ENCODE measurements around the gene LSP1. TPM values are rescaled to one million over a fixed set of nuclear protein-coding genes. Genes with fewer than 3 reads are reported as not detected.
A peak's percentile ranks its signal among the peaks of the same experiment; 100 is the strongest.
"Not testable (repeated sequence)": the region's sequence is repeated elsewhere in the genome, so short reads cannot be mapped to it uniquely, and the experiment has no call there.

LSP1 gene
- total RNA-seq, 1 donor from 2014 or later = 2.5 TPM

DNA sequence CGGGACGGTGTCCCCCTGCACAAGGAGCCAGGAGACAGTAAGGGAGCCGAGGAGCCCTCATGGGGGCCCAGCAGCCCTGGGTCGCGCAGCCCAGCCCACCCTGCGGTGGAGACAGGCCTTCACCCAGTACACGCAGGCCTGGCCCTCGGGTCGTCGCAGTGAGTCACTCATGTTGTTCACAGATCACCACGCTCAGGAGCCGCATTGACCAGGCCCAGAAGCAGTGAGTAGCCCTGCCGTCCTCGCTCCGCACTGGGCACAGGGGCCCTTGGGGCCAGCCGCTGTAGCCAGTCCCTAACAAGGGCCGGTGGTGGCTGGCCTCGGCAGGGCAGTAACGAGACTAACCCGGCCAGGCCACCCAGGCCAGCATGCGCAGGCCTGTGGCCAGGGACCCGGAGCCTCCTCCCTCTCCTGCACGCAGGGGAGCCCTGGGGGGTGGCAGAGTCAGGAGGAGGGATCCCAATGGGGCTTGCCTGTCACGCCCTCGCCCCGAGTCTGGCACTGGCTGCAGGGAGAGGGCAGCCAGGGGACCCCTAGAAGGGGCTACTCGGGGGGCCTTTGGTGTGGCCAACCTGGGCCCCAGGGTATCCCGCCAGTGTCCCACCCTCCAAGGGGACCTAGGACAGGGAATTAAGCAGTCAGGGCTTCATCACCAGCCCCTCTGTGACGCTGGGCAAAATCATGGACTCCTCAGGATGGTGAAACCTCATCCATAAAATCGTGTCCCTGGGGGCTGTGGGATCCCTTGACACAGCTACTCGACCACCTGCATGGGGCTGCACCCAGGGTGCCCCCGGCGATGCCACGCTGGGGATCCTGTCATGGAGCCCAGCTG is 84.1 kb downstream of the LSP1 start:
- peaks cover 6% of the 10 kb centered on the region for H3K27me3 Mint-ChIP-seq (ENCODE audit: unreplicated experiment)
- peaks cover 2% of the 10 kb centered on the region for H3K4me1 Mint-ChIP-seq (ENCODE audit: low read depth, unreplicated experiment)
- H3K9me3 Mint-ChIP-seq (ENCODE audit: unreplicated experiment) = peaks cover 8% of the 10 kb centered on the region
- H3K4me3 Mint-ChIP-seq (ENCODE audit: unreplicated experiment) = no peak overlapping the region
- no peak overlapping the region for H3K27ac Mint-ChIP-seq (ENCODE audit: unreplicated experiment)
- TF ChIP-seq, protein P1, sequence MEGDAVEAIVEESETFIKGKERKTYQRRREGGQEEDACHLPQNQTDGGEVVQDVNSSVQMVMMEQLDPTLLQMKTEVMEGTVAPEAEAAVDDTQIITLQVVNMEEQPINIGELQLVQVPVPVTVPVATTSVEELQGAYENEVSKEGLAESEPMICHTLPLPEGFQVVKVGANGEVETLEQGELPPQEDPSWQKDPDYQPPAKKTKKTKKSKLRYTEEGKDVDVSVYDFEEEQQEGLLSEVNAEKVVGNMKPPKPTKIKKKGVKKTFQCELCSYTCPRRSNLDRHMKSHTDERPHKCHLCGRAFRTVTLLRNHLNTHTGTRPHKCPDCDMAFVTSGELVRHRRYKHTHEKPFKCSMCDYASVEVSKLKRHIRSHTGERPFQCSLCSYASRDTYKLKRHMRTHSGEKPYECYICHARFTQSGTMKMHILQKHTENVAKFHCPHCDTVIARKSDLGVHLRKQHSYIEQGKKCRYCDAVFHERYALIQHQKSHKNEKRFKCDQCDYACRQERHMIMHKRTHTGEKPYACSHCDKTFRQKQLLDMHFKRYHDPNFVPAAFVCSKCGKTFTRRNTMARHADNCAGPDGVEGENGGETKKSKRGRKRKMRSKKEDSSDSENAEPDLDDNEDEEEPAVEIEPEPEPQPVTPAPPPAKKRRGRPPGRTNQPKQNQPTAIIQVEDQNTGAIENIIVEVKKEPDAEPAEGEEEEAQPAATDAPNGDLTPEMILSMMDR (IDR thresholded peaks at IDR 0.05; ENCODE audit: partially characterized antibody, unreplicated experiment) = no peak
- peak; percentile 25 for DNase-seq
- no peaks in the 10 kb centered on the region for H3K36me3 Mint-ChIP-seq (ENCODE audit: unreplicated experiment)

DNA sequence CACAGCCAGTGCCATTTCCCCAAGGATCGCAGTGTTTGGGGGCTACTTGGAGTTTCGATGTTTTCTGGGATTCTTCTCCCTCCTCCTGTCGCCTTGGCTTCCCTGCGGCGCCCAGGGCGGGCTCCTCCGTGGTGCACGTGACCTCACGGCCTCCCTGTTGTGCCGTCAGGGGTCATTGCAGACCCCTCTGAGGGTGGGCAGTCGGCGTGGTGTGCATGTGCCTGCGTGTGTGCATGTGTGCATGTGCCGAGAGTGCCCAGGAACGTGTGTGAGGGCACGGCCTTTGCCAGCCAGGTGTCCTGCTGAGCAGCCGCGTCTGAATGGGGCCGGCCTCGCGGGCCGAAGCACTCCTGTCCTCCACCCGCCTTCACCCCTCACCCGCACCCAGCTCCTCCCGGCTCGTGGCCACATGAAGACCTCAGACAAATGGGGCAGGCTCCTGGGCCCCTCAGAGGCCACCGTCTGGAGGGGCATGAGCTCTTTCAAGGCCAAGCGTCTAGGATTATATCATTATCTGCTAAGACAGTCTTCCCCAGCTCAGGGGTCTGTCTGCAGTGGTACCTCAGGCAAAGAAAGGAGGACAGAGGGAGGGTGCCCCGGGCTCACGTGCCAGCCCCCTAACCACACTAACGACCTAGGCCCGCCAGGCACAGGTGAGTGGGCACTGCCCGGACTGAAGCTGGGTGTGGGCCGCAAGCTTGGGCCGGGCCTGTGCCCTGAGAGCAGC is 84.9 kb downstream of the LSP1 start:
- Mint-ChIP-seq H3K4me3 (ENCODE audit: unreplicated experiment) (no peak overlapping the region), H3K9me3 (ENCODE audit: unreplicated experiment) (peaks cover 8% of the 10 kb centered on the region), H3K27ac (ENCODE audit: unreplicated experiment) (no peak overlapping the region), H3K36me3 (ENCODE audit: unreplicated experiment) (no peaks in the 10 kb centered on the region), H3K4me1 (ENCODE audit: low read depth, unreplicated experiment) (peaks cover 4% of the 10 kb centered on the region), H3K27me3 (ENCODE audit: unreplicated experiment) (peaks cover 6% of the 10 kb centered on the region)
- DNase-seq = peak; percentile 15
- TF ChIP-seq, protein P1 (IDR thresholded peaks at IDR 0.05; ENCODE audit: partially characterized antibody, unreplicated experiment) = no peak

DNA sequence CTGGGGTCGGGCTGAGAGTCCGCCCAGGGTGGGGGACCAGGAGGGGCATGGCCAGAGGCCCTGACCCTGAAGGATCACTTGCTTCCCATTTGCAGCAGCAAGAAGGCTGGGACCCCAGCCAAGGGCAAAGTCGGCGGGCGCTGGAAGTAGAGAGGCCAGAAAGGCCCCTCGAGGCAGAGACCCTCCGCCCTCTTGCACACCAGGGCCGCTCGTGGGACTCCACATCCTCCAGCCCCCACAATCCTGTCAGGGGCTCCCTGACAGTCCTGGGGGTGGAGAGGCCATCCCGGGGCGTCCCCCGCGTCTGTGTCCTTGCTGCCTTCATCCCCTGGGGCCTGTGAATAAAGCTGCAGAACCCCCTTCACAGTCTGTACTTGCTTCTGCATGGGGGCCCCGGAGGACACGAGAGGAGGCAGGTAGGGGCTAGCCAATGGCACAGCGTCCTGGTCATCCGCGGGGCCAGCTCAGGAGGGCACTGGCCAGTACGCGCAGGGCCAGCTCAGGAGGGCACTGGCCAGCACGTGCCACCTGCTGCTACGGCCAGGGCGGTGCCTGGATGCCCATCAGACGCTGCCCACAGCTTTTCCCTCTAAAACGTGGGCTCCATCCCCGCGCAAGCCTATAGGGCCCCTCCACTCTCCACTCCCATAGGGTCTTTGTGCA is 85.6 kb downstream of the LSP1 start:
- H3K27me3 Mint-ChIP-seq (ENCODE audit: unreplicated experiment) = peaks cover 6% of the 10 kb centered on the region
- no peak overlapping the region for H3K27ac Mint-ChIP-seq (ENCODE audit: unreplicated experiment)
- H3K9me3 Mint-ChIP-seq (ENCODE audit: unreplicated experiment) = peaks cover 10% of the 10 kb centered on the region
- no peak overlapping the region for H3K4me3 Mint-ChIP-seq (ENCODE audit: unreplicated experiment)
- no peaks in the 10 kb centered on the region for H3K36me3 Mint-ChIP-seq (ENCODE audit: unreplicated experiment)
- DNase-seq = peak; percentile 22
- peaks cover 5% of the 10 kb centered on the region for H3K4me1 Mint-ChIP-seq (ENCODE audit: low read depth, unreplicated experiment)
- TF ChIP-seq, protein P1 (IDR thresholded peaks at IDR 0.05; ENCODE audit: partially characterized antibody, unreplicated experiment) = no peak

DNA sequence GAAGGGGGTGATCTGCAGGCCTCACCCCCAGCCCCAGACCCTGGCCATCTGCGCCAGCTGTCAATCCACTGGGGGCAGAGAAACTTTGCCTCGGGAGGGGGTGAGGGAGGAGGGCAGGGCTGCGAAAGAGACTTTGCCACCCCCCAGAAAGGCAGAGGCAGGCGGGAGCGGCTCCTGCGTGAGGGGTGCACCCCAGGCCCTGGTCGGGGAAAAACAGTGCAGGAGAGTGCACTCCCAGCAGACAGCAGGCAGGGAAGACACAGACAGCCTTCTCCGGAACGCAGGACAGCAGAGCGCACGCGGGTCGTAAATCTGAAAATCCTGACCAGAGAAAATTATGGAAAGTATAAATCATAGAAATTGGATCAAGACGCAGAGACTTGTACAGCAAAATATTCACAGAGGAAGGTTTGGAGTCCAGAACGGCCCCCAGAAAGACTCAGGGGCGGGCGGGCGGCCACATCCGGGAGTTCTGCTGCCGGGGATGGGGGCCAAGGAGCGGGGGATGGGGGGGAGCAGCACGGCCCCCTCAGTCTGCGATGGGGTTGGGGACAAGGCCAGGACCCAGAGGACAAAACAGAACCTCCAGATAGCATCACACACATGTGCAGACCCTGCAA is 86.2 kb downstream of the LSP1 start:
- H3K9me3 Mint-ChIP-seq (ENCODE audit: unreplicated experiment) = peaks cover 10% of the 10 kb centered on the region
- TF ChIP-seq, protein P1 (IDR thresholded peaks at IDR 0.05; ENCODE audit: partially characterized antibody, unreplicated experiment) = no peak
- H3K27me3 Mint-ChIP-seq (ENCODE audit: unreplicated experiment) = peaks cover 6% of the 10 kb centered on the region
- H3K4me1 Mint-ChIP-seq (ENCODE audit: low read depth, unreplicated experiment) = peaks cover 5% of the 10 kb centered on the region
- no peak overlapping the region for H3K27ac Mint-ChIP-seq (ENCODE audit: unreplicated experiment)
- no peak overlapping the region for H3K4me3 Mint-ChIP-seq (ENCODE audit: unreplicated experiment)
- no peaks in the 10 kb centered on the region for H3K36me3 Mint-ChIP-seq (ENCODE audit: unreplicated experiment)
- peak; percentile 22 for DNase-seq

DNA sequence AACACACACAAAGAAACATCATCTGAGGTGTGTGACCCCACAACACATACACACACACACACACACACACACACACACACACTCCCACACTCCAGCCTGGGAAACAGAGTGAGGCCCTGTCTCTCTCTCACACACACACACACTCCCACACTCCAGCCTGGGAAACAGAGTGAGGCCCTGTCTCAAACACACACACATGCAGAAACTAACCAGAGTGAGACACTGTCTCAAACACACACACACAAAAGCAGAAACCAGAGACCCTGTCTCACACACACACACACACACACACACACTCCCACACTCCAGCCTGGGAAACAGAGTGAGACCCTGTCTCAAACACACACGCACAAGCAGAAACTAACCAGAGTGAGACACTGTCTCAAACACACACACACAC is 86.9 kb downstream of the LSP1 start:
- H3K4me3 Mint-ChIP-seq (ENCODE audit: unreplicated experiment); H3K36me3 Mint-ChIP-seq (ENCODE audit: unreplicated experiment); H3K4me1 Mint-ChIP-seq (ENCODE audit: low read depth, unreplicated experiment); H3K27me3 Mint-ChIP-seq (ENCODE audit: unreplicated experiment); H3K9me3 Mint-ChIP-seq (ENCODE audit: unreplicated experiment): not testable (repeated sequence)
- H3K27ac Mint-ChIP-seq (ENCODE audit: unreplicated experiment) = peak overlapping the region; percentile 22
- DNase-seq = peak; percentile 4

All from glutamatergic neuron (in vitro differentiated cells).